NCI-H2227 treated with DMSO at 0.1 percent for 48 hours (cell line): ENCODE results near the gene TSPAN18.
"Not testable (repeated sequence)": the region's sequence is repeated elsewhere in the genome, so short reads cannot be mapped to it uniquely, and the experiment has no call there.

Experiments
- DNase-seq: peaks from one replicate; lab custom pipeline; 2025; lab: John Stamatoyannopoulos, UW

The TSPAN18 gene

DNA sequence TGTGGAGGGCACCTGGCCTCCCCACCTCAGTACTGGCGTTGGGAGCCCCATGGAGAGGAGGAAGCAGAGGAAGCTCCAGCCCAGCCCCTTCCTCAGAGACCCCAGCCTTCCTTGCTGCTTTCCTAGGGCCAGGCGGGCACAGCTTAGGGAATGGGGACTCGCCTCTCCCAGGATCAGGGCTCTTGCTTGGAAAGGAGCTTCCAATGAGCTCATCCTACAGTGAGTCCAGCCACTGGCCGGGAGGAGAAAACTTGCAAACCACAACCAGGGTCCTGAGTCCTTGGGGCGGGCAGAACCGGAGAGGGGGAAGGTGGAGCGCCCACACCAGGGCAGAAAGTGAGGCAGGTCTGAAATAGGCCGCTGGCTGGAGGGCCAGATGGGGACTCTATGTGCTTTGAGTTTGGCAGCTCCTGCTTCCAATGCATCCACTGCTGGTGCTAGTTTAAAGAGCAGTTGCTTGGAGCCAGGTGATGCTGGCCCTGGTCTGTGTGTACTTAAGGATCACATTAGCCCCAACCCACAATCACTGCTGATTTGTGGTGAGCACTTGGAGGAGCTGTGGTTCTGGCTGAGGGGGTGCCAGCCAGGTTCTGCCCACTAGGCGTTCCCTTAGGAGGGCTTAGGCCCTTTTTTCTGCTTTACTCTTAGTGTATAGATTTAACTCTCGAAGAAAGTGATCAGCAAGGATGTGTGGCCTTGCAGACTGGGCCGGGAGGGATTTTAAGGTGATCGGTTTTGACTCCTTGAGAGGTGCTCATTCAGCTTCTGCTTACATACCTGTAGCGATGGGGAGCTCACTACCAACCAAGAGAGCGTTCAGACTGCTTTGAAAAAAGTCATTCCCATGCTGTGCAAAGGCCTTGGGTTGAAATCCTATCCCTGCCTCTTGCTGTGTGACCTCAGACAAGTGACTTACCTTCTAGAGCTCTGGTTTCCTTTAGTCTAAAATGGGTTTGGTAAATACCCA is 142.0 kb downstream of the TSPAN18 start:
- DNase-seq = no peak

DNA sequence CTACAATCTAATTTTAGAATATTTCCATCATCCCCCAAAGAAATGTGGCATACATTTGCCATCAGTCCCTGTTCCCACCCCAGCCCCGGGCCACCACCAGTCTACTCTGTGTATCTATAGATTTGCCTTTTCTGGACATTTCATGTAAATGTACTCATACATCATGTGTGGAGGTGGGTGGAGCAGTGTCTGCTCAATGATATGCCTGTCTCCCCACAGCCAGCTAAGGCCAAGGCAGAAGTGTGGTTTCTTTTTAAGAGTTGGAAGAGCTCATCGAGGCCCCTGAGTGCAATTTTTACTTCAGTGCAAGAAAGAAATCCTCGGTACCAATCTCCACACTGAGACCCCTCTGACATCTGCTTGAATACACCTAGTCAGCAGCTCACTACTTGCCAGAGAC is 143.4 kb downstream of the TSPAN18 start:
- no peak for DNase-seq

DNA sequence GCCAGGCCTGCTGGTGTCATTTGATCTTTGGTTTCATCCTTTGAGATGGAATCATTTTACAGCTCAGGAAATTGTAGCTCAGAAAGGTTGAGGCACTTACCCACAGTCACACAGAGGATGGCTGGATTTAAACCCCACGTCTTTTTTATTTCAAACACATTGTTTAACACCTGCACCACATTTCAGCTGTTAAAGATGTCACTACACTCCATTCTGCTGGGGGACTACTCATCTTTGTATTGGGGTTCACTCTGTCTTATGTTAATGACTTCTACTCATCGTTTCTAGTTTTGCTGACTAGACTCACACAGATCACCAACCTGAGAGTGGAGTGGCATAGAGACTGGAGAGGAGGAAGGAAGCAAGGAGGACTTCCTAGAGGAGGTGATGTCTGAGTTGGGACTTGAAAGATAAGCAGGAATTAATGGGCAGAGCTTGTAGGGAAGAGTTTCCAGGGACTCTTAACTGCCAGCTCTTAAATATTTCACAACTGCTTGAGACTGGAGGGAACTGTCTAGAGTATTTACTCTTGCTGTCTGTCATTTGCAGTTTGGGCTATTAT is 143.9 kb downstream of the TSPAN18 start:
- DNase-seq = no peak

DNA sequence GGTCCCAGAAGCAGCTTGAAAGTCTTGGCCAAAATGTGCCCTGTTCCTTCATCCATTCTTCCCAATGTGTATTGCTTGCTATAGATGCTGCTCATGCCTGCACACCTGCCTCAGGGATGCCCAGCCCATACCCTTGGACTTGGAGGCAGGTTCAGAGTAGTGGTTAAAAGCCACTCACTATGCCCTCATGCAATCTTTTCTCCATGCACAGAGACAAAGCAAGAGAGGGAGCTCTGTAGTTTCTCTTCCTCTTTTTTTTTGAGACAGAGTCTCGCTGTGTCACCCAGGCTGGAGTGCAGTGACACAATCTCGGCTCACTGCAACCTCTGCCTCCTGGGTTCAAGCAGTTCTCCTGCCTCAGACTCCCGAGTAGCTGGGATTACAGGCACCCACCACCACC is 144.9 kb downstream of the TSPAN18 start:
- not testable (repeated sequence) for DNase-seq

DNA sequence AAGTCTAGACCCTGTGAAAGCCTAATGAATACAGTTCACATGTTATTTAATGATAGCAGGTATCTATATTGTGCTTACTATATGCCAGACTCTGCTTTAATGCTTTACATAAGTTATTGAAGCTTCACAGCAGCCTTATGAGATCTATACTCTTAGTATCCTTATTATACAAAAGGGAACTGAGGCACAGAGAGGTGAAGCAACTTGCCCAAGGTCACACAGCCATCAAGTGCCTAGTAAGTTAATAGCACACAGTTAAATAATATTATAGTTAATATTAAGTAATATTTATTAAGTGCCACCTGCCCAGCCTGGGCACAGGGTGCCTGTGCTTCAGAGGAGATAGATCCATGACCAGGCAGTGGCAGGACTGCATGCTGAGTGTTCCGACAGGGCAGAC is 145.8 kb downstream of the TSPAN18 start:
- no peak for DNase-seq

DNA sequence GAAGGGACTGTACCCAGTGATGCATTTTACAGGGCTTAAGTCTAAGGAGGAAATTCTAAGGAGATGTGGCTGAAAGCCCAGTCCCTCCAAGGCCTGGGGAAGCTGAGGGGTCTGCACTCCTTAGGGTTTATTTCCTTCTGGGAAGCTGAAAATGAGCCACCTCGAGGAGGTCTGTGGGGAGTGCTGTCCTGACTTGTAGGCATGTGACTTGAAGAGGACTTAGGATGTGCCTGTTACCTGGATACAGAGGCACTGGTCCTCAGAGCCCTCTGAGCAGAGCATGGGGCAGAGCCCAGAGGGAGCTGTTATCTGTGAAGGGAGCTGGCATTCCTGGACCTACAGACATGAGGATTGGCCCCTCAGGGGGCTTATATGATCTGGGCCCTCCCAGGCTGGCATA is 146.8 kb downstream of the TSPAN18 start:
- DNase-seq = no peak

DNA sequence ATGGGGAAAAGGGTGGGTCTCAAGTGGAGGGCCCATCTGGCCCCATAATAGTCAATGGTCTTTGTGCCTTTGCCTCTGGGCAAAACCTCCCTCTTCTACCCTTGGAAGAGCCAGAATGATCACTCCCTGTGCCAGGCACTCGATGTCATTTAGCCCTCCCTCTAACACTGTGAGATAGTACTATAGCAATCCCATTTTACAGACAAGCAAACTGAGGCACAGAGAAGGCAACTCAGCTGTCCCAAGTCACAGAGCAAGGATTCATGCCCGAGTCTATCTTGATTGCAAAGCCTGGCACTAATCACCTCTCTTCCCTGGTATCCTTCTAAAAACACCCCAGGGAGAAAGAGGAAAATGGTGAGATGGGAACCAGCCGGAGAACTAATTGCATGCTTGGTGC is 147.5 kb downstream of the TSPAN18 start:
- no peak for DNase-seq

DNA sequence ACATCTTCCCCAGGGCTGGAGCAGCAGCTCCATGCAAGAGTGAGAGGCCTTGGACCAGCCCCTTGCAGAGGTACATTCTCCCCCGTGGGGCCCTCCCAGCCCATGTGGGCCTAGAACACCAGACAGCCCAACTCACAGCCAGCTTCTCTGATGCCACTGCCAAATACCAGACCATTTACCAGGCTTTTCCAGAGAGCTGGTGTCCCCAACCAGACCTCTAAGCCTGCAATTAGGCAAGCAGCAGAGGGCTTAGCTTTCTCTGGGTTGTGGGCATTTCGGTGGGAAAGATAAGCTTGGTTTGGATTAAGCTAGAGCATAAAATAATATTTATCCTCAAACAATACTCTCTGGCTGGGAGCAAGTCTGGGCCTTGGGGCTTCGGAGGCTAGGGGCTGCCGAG is 148.3 kb downstream of the TSPAN18 start:
- no peak for DNase-seq

DNA sequence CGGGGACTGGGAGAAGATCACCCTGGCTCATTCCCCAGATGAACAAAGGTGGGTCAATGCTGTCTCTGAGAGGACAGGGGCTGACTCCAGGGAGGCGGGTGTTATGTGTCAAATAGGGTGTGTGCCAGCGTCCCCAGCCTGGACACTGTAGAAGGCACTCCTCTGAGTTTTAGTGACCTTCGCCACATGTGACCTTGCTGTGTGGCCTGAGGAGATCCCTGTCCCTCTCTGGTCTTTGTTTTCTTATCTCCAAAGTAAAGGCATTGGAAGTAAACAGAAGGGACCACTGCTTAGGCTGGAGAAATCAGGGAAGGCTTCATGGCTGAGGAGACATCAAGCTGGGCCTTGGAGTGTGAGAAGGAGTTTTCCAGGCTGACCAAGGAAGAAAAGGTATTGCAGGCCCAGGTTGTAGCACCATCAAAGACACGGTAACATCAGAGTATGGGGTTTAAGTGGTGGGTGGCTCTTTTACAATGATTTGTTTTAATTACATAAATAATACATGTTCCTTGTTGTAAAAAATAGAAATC is 149.5 kb downstream of the TSPAN18 start:
- DNase-seq = no peak

DNA sequence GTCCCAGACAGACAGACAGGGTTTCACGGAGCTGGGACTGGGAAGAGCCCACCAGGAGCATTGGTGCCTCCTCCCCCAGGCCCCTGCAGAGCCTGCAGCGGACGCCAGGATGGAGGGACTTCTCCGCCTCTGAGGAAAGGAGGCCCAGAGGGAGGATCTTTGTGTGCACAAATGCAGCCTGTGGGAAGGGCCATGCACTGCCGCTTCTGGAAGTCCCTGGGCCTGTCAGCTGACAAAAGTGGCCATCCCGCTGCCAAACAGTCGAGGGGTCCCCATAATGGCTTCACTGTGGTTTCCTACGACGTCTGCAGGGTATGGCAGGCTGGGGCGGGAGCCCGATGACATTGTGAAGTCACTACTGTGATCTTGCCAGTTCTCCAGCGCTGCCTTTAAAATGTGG is 150.1 kb downstream of the TSPAN18 start:
- no peak for DNase-seq

DNA sequence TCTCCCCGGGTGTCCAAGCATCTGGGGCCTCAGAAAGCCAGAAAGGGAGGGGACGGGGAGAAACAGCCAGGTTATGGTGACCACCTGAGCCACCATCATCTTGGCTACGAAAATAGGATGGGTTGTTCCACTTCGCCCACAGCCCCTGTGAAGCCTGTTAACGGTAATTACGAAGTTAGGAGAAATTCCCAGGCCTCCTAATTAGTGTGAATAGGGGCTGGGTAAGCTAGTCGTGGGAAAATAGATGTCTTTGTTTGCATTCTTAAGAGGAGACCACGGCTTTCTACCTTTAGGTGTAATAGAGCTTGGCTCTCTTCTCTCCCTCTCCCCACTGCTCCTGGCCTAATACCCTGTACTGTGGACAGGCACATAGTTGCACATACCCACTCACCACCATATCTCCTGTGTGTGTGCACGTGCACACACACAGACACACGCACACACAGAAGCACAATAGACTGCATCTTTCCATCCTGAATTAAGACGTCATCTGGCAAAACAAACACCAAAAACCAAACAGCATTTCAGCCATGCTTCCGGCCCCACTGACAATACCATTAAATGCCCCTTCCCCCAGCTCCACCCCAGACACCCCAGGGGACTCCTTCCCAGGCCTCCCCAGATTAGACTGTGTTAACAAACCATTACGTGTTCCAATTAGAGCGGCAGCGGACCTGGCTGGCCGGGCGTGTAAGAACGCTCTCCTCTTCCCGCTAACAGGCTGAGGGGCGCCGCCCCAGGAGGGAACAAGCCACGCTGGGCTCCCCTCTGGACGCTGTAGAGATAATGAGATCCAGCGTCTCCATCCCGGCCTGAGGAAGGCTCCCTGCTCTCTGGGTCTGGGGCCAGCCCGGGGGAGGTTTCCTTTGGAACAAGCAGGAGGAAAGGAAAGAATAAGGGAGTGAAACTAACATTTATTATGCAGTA is 151.1 kb downstream of the TSPAN18 start:
- peak; percentile 23 for DNase-seq

DNA sequence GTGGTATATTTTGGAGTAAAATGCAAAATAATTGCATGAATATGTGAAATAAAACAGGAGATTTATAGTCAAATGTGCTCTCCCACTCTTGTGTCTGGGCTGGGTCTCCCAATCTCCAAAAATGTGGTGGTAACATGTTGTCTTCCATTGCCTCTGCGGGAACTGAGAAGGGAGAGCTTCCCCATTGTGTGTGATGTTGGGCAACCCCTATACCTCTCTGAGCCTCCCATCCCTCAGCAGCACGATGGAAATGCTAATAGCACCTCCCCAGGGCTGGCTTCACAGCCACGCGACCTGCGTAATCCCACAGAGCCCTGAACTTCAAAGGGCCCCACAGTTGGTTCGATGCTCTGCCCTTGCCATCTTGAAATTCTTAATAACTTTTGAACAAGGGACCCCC is 151.9 kb downstream of the TSPAN18 start:
- DNase-seq = no peak

DNA sequence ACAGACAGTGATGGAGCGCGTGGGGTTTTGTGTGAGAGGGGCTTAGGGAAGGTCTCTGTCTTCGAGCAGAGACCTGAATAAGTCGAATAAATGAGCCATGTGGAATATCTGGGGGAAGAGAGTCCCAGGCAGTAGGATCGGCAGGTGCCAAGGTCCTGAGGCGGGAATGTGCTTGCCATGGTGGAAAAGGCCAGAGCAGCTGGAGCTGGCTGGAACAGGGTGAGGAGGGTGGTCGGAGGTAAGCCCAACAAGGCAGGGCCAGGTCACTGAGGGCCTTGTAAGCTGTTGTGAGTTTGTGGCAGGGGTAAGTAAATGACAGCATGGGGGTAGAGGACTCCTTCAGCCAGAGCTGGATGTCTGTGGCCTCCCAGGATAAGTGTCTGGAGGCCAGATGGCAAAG is 152.7 kb downstream of the TSPAN18 start:
- no peak for DNase-seq

DNA sequence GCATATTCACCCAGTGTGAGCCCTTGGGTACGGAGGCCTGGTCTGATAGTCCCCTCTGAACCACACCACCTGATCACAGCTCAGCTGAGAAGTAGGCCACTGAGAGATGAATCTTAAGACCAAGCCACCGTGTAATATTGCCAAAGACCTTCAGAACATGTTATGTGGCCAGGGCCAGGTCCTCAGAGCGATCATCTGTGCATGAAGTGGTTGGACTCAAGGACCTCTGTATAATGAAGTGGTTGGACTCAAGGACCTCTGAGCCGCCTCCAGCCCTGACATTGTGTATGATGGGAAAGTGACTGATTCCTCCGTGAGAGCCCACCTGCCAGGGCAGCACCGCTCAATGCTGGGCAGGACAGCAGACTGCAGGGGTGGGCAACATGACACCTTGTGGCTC is 153.7 kb downstream of the TSPAN18 start:
- DNase-seq = no peak

DNA sequence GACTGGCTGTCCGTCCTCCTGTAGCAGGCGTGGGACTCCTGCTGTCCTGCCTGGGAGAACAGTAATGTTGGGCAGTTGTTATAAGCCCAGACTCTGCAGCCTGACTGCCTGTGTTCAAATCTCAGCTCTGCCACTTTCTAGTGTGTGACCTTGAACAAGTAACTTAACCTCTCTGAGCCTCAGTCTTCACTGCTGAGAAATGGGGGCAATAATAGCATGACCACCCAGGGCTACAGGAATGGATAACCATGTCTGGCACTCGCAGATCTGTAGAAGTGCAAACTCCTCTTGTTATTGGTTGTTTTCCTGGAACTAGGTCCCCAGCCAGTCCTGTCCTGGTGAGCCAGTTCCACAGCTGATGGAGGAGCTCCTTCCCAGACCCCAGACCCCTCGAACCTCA is 154.2 kb downstream of the TSPAN18 start:
- no peak for DNase-seq

DNA sequence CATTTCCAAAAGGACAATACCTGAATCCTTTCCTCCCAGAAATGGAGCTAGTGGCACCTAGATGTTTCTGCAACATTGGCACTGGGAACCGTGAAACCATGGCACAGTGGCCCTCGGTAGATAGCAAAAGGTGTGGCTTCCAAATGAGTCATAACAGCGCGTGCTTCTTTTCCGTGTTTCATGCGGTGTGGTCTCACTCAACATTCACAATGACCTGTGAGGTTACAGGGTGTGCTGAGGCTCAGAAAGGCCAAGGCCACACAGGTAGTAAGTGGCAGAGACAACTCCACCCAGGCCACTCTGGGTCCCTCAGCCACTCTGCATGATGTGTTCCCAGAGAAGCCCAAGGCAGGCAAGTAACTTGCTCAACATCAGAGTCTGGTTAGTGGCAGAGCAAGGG is 156.5 kb downstream of the TSPAN18 start:
- no peak for DNase-seq

DNA sequence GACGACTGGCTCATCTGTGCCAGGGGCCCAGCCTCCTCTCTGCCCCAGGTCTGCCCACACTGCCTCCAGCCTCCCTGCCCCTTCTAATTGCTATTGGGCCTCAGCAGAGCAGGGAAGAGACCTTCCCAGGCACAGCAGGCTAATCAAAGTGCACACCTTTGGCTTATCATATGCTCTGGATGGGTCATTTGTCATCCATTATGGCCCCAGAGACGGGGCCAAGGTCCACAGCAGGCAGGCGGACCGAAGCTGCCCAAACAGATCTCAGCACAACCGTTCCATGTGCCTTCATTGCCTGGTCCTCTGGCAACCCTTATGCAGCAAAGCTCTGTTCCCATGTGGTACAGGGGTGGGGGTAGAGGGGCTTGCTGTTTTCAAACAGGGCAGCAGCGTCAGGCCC is 157.3 kb downstream of the TSPAN18 start:
- DNase-seq = no peak

DNA sequence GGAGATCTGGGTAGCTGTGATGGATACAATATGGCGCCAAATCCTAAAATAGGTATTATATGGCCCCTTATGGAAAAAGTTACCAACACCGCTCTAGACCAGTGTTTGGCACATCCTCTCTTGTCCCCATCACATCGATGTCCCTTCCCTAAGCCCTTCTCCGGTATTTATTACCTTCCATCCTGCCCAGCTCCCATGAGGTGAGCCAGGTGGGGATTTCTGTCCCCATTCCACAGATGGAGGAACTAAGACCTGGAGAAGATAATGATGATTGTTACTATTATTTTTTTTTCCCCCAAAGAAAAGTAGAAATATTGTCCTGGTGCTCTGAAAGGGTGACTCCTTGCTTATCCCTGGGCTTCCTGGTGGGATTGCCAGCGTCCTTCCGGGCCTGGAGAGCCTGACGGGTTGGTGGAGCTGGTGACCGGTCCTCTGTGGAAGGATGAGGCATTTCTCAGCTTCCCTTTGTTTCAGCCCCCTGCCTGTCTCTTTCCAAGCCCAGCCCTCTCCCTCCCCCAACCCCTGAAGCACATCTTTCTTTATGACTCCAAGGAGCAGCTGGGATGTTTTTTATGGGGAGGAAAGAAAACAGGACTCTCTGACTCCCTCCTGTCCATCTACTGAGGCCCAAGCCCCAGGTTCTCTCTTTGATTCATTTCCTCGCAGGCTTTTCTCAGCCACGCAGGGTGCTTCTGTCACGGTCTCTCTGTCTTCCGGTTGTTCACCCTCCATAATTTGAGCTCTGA is 158.5 kb downstream of the TSPAN18 start:
- DNase-seq = no peak

DNA sequence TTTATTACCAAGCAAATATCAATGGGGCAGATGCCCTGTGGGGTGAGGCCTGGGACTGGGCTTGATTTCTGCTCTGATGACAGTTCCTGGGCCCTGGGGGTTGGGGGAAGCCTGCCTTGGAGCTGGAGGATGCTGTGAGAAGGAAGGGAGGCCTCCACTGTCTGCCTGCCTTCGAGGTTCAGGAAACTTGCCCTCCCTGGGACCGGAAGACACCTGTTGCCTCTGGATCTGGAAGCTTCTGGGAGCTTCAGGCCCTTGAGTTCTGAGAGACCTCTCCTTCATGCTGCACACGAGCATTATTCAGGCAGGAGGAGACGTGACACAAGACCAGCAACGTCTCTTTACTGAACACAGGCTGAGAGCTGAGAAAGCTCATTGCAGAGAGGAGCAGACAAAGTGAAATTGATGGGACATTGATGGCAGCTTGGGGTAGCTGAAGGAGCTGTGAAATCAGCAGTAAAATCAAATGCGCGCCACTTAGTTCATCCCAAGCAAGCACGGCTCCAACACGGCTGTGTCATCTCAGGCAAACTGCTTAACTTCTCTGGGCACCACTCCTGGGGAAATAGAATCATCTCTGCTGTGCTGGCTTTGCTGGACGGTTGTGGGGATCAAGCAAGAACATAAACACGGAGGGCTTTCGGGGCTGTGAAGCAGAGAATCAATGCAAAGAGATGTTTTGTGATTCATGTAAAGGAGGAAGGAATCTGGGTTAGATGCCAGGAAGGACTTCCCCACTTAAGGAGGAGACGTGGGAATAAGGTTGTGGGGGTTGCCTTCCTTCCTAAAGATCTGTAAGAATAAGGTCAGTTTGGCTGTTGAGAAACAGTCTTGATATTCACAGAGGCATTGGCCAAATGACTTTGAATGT is 159.4 kb downstream of the TSPAN18 start:
- DNase-seq = no peak

DNA sequence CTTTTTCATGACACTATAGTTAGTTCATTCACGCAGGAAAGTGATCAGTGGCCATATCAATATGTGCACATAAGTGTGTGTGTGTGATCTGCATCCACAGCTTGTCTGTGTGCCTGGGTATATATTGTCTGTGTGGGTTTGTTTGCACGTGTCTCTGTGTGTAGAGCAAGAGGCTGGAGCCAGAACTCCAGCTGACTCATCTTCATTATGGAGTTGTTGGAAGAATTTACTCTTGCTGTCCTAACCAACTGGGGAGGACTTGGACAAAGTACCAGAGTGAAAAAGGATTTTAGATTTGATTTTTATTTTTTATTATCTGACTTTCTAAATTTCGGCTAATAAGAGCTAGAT is 160.0 kb downstream of the TSPAN18 start:
- no peak for DNase-seq

DNA sequence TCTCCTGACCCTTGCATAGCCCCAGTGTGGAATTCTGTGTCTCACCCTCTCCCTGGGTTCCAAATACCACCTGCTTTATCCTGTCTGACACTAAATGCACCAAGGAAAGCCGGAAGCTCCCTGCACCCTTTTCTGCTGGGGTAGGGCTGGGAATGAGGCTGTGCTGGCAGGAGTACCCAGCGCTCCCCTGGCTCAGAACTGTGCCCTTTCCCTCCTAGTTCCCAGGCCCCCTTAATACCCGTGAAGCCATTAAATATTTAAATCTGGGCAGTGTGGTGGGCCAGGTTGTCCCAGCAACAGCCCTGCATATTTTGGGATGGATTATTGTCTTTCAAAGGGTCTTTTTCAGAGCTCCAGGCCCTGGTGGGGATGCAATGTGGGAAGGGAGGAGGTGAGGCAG is 160.9 kb downstream of the TSPAN18 start:
- no peak for DNase-seq
